GM12878 (cell line): ENCODE results near the gene GRM7.

Experiments
- CBX5 ChIP-seq: sonication (generic); IDR thresholded peaks from 2 replicates; pipeline ENCODE4 v1.6.1; 2016; ENCODE audit warnings: low read depth, moderate library complexity, mild to moderate bottlenecking, inconsistent platforms
- CHD2 ChIP-seq: IDR thresholded peaks from 2 replicates; pipeline ENCODE4 v1.6.1; 2011; ENCODE audit warnings: low read depth, low read length, improper control_type of control experiment, borderline replicate concordance
- CTCF ChIP-seq, 3 experiments: IDR thresholded peaks in 2 of 3; conservative IDR thresholded peaks in 1 of 3; 2 replicates each; pipeline ENCODE4 v1.5.1; 2011; ENCODE audit warnings: low read depth in 3 of 3, low read length in 3 of 3, mild to moderate bottlenecking in 3 of 3, control low read depth in 2 of 3, moderate library complexity in 2 of 3, inconsistent platforms in 1 of 3, mixed read lengths in 1 of 3; ENCODE audit not compliant: control insufficient read depth in 2 of 3, insufficient read depth in 1 of 3; ENCODE audit errors: extremely low read depth in 1 of 3
- CUX1 ChIP-seq: IDR thresholded peaks from 2 replicates; pipeline ENCODE4 v1.6.1; 2012; ENCODE audit warnings: improper control_type of control experiment, low read depth, low read length; ENCODE audit not compliant: insufficient replicate concordance
- GABPA ChIP-seq: IDR thresholded peaks from 2 replicates; pipeline ENCODE4 v1.6.1; 2014; ENCODE audit warnings: antibody characterized with exemption, low read depth, mild to moderate bottlenecking, inconsistent platforms
- JUNB ChIP-seq: IDR thresholded peaks from 2 replicates; pipeline ENCODE4 v1.6.1; 2016; ENCODE audit warnings: antibody characterized with exemption, mild to moderate bottlenecking
- POLR2A ChIP-seq: IDR thresholded peaks from 2 replicates; pipeline ENCODE4 v1.6.1; 2011; ENCODE audit warnings: low read depth, mild to moderate bottlenecking, low read length
- REST ChIP-seq: IDR thresholded peaks from 2 replicates; pipeline ENCODE4 v1.6.1; 2012; ENCODE audit warnings: mild to moderate bottlenecking, low read depth, low read length
- SUZ12 ChIP-seq: fragments of 200-600 bp; sonication (generic); IDR thresholded peaks from one replicate; pipeline ENCODE4 v1.6.1; 2018; ENCODE audit warnings: antibody characterized with exemption, mild to moderate bottlenecking; ENCODE audit not compliant: unreplicated experiment
- TCF7 ChIP-seq: IDR thresholded peaks from 2 replicates; pipeline ENCODE4 v1.6.1; 2014; ENCODE audit warnings: antibody characterized with exemption, borderline replicate concordance
- ZNF274 ChIP-seq: IDR thresholded peaks from one replicate; pipeline ENCODE4 v1.8.0; 2011; ENCODE audit not compliant: insufficient read length, insufficient read depth

- TF ChIP-seq CTCF (IDR thresholded peaks at IDR 0.05 in 2 of 3, conservative IDR thresholded peaks at IDR 0.05 in 1 of 3; ENCODE audit: control insufficient read depth in 2 of 3, extremely low read depth in 1 of 3, insufficient read depth in 1 of 3, low read depth in 3 of 3, low read length in 3 of 3): no peak
- no peak for TF ChIP-seq JUNB
- TF ChIP-seq CUX1: no peak
- TF ChIP-seq SUZ12: no peak
- no peak for TF ChIP-seq GABPA
- TF ChIP-seq REST: no peak
- no peak for TF ChIP-seq CHD2
- TF ChIP-seq POLR2A: no peak
- TF ChIP-seq CBX5: no peak
- no peak for TF ChIP-seq ZNF274
- no peak for TF ChIP-seq TCF7
Observed at GRCh38 chr3:7536921-7537320, 676.0 kb downstream of the GRM7 start.
